Spleen (tissue), 11 donors: Measurements from ENCODE around the gene PTPRE. TPM values are rescaled to one million over a fixed set of nuclear protein-coding genes. Genes with fewer than 3 reads are reported as not detected.
"Not testable (repeated sequence)": the region's sequence is repeated elsewhere in the genome, so short reads cannot be mapped to it uniquely, and the experiment has no call there.

Experiments
- DNase-seq: peaks from one replicate; pipeline ENCODE4 v3.0.0-alpha.2; 2020
- H3K27ac ChIP-seq, 8 donors: fragments of 200-600 bp; sonication (generic) in 7 of 8; 1 replicate in 4 of 8; 2 replicates in 4 of 8; pipeline versions ENCODE4 v1.5.0 to v1.8.0; 2016 to 2021; ENCODE audit warnings: inconsistent platforms in 4 of 8, mild to moderate bottlenecking in 4 of 8, moderate library complexity in 1 of 8
- H3K27me3 ChIP-seq, 7 donors: fragments of 200-600 bp; sonication (generic) in 6 of 7; replicated peaks in 1 of 7; 1 replicate in 4 of 7; 2 replicates in 3 of 7; pipeline versions ENCODE4 v1.5.0 to v1.8.0; 2016 to 2021; ENCODE audit warnings: inconsistent platforms in 3 of 7, mild to moderate bottlenecking in 1 of 7
- H3K36me3 ChIP-seq, 6 donors: fragments of 200-600 bp; sonication (generic) in 5 of 6; 1 replicate in 4 of 6; 2 replicates in 2 of 6; pipeline versions ENCODE4 v1.5.0 to v1.8.0; 2016 to 2021; ENCODE audit warnings: inconsistent platforms in 2 of 6
- H3K4me1 ChIP-seq, 6 donors: fragments of 200-600 bp; sonication (generic) in 5 of 6; 1 replicate in 3 of 6; 2 replicates in 3 of 6; pipeline versions ENCODE4 v1.5.0 to v1.8.0; 2016 to 2021; ENCODE audit warnings: inconsistent platforms in 3 of 6
- H3K4me3 ChIP-seq, 8 donors: fragments of 200-600 bp; sonication (generic) in 7 of 8; 1 replicate in 4 of 8; 2 replicates in 4 of 8; pipeline versions ENCODE4 v1.5.0 to v1.8.0; 2016 to 2021; ENCODE audit warnings: inconsistent platforms in 4 of 8, mild to moderate bottlenecking in 4 of 8, moderate library complexity in 2 of 8
- H3K9me3 ChIP-seq, 8 donors: fragments of 200-600 bp; sonication (generic) in 7 of 8; 1 replicate in 4 of 8; 2 replicates in 4 of 8; pipeline versions ENCODE4 v1.5.0 to v1.8.0; 2016 to 2021; ENCODE audit warnings: inconsistent platforms in 4 of 8
- POLR2A ChIP-seq, 3 donors: fragments of 450-650 bp; IDR thresholded peaks; one replicate each; pipeline ENCODE4 v1.5.1; 2017; ENCODE audit warnings: antibody characterized with exemption in 3 of 3, mild to moderate bottlenecking in 1 of 3
- POLR2AphosphoS5 ChIP-seq, 3 donors: sonication (generic); formaldehyde crosslinking; IDR thresholded peaks; one replicate each; pipeline ENCODE4 v1.5.1; 2017; ENCODE audit warnings: antibody characterized with exemption in 3 of 3
- WGBS, 5 donors: extraction: QIAGEN DNeasy Blood & Tissue Kit in 3 of 5; methylation state at CpG; one replicate each; pipeline versions ENCODE4 v1.1.5 to v1.1.7; 2013 to 2018; 5-methylcytosine and 5-hydroxymethylcytosine counted together
- intact Hi-C: fragments of 100-400 bp; cut with DNase I; formaldehyde crosslinking; loops from one replicate; pipeline ENCODE4 v1.15.0; 2023; ENCODE audit warnings: low total_unique reads
- polyA plus RNA-seq, 3 donors: library from polyadenylated mRNA; stranded (reverse); fragments of 200-250 nt; gene quantifications; one replicate each; pipeline ENCODE4 v1.2.1, GENCODE V29; 2013
- total RNA-seq, 7 donors: library from RNA; depleted of rRNA in 3 of 7; stranded (reverse); fragments of >200 nt in 3 of 7; fragmentation: NEBNext Ultra II Directional in 4 of 7; extraction: Animal tissue kit (Norgen Biotek cat#: 25700) in 4 of 7; gene quantifications; one replicate each; pipeline versions ENCODE4 v1.1.0 to v1.2.1, GENCODE V29; 2016 to 2021
- TF ChIP-seq, protein P1 (sequence below), 11 experiments: fragments of 200-600 bp in 7 of 11; fragments of 450-650 bp in 4 of 11; sonication (generic) in 4 of 11; IDR thresholded peaks in 8 of 11; conservative IDR thresholded peaks in 3 of 11; 1 replicate in 7 of 11; 2 replicates in 4 of 11; pipeline versions ENCODE4 v1.4.0 to v1.8.0; 2016 to 2021; ENCODE audit warnings: antibody characterized with exemption in 11 of 11, inconsistent platforms in 4 of 11, mild to moderate bottlenecking in 1 of 11
- donor health status: healthy with polysubstance abuse.
- donor health status: DM: no; HTN: no; CAD: no; lungs with moderate emphysema.
- donor health status: DM: no; HTN: no; CAD: no.
- donor health status: Bipolar disorder and iron deficiency.
- donor health status: healthy.
- donor health status: DM: no; HTN: no; CAD: no.
- donor health status: DM: yes; HTN: yes; CAD: no.

PTPRE gene
- total and polyA plus RNA-seq, 10 donors, result 6.2 to 133 (median 70.2) TPM

DNA sequence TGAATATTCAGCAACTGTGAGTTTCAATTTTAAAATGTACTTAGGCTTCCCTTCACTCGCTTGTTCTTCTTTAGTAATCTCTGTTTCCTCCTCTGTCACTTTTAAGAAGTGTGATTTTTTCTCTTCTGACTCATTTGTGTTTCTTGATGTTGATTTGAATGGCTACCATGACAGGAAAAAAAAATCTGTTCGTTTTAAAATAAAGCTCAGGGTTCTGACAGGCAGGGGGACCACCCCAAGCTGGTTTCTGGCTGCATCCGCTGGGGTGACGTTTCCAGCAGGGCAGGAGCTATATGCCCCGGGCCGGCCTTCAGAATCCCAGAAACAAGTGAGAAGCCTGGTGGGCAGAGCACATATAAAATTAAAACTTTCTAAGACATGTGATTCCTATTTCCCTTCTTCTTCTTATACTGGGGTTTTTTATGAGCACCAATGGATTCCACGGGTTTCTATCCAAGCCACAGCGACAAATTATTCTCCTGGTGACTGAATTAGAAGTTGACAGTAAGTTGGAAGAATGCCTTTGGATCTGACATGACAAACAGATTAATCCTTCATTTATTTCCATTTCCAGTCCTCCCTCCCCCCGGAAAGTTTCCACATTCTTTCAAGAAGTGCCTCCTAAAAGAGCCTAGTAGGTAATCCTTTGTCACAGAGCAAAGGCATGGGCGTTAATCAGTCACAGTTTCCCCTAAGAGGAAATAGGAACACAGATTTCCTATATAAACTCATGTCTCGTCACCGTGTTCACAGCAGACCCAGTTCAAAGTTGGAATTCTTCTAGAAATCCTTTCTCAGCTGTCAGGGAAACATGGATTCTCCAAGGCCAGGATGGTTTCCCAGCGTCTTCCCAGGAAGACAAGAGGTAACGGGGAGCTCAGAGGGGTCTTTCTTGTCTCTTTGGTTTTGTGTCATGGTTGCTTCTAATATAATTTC, 79.9 kb downstream of the PTPRE start:
- Histone ChIP-seq H3K4me3 (no peak overlapping the region), H3K27me3 (peaks cover 0 to 7% (median 0%) of the 10 kb centered on the region in 7 donors), H3K4me1 (peaks cover 9 to 74% (median 53%) of the 10 kb centered on the region in 6 donors), H3K36me3 (no peaks in the 10 kb centered on the region), H3K9me3 (no peaks in the 10 kb centered on the region), H3K27ac (peak overlapping the region in 7 of 8 donors; percentile 29 to 74 (median 69))
- intact Hi-C loops, result no loop called here
- no peak for TF ChIP-seq POLR2AphosphoS5 (IDR thresholded peaks at IDR 0.05)
- TF ChIP-seq, protein P1, sequence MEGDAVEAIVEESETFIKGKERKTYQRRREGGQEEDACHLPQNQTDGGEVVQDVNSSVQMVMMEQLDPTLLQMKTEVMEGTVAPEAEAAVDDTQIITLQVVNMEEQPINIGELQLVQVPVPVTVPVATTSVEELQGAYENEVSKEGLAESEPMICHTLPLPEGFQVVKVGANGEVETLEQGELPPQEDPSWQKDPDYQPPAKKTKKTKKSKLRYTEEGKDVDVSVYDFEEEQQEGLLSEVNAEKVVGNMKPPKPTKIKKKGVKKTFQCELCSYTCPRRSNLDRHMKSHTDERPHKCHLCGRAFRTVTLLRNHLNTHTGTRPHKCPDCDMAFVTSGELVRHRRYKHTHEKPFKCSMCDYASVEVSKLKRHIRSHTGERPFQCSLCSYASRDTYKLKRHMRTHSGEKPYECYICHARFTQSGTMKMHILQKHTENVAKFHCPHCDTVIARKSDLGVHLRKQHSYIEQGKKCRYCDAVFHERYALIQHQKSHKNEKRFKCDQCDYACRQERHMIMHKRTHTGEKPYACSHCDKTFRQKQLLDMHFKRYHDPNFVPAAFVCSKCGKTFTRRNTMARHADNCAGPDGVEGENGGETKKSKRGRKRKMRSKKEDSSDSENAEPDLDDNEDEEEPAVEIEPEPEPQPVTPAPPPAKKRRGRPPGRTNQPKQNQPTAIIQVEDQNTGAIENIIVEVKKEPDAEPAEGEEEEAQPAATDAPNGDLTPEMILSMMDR (IDR thresholded peaks at IDR 0.05 in 8 of 11, conservative IDR thresholded peaks at IDR 0.05 in 3 of 11), result no peak
- TF ChIP-seq POLR2A (IDR thresholded peaks at IDR 0.05), result no peak
- WGBS, 5 donors, result 69 to 76% (median 73%) methylated on average over 14 of the region's 14 CpGs
- DNase-seq, result no peak

DNA sequence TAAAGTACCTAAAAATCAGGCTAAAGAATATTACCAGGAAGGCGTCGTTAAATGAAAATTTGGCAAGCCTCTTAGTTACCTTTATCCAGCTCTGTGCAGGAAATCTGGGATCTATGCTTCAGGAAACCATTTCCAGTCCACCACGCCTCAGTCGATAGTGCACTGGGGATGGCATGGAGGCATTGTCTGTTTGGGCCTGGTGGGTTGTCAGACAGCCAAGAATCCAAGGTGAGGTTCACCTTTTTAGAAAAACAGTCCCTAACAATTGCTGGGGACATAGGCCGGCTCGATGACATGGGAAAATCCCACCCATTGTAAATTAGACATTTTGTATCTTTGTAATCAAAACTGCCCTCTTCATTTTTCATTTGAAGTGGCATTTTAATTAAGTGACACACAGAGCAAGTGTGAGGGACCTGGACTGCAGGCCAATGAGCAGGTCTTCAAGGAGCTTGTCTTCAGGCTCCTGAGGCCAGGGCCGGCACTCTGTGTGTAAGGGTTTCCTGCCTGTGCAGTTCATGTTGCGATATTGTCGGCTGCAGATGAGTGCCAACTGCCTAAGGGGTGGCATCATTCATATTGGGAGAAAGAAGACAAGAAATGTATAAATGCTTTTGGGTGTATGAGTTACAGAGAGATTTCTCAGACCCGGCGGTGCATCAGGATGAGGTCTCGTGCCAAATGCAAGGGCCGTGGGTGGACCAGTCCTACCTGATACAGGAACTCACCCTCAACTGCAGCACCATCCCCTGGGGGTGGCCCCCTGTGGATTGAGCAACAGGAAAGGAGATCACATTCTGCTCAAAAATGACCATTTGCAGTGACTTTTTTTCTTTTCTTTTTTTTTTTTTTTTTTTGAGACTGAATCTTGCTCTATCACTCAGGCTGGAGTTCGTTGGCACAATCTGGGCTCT, 80.8 kb downstream of the PTPRE start:
- no peak for DNase-seq
- TF ChIP-seq, protein P1 (IDR thresholded peaks at IDR 0.05 in 8 of 11, conservative IDR thresholded peaks at IDR 0.05 in 3 of 11), result no peak
- TF ChIP-seq POLR2A (IDR thresholded peaks at IDR 0.05), result no peak
- Histone ChIP-seq H3K27ac (peak overlapping the region in 7 of 8 donors; percentile 29 to 74 (median 69)), H3K9me3 (no peaks in the 10 kb centered on the region), H3K4me3 (peak overlapping the region in 2 of 8 donors; percentile 18 to 24), H3K36me3 (no peaks in the 10 kb centered on the region), H3K27me3 (peaks cover 0 to 12% (median 0%) of the 10 kb centered on the region in 7 donors), H3K4me1 (peaks cover 9 to 80% (median 53%) of the 10 kb centered on the region in 6 donors)
- intact Hi-C loops, result no loop called here
- WGBS, 5 donors, result 61 to 79% (median 74%) methylated on average over 14 of the region's 14 CpGs

DNA sequence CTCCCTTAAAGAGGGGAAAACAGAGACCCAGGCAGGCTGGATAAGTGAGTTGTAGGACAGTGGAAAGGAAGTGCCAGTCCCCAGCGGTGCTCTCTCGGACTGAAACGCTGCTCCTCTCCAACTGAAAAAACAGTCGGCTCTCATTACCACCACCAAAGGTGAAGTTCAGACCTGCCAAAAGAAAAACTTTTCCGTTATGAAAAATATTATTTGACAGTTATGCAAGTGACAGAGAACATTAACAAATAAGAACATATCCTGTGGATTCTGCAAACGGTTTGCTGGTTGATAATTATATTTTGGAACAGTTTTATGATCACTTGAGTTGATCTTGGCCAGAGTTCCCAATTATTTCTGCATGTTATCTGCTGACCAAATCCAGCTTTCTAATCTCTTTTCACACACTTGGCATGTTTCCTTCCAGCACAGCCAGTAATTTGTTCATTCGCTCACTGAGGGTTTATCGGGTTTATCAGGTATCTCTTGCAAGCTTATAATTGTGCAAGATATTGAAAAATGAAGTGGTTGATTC, 82.6 kb downstream of the PTPRE start:
- H3K4me3 ChIP-seq, result peak overlapping the region in 1 of 8 donors; percentile 10
- H3K36me3 ChIP-seq, result no peaks in the 10 kb centered on the region
- 21 to 36% (median 27%) methylated on average over 8 of the region's 8 CpGs for WGBS, 5 donors
- peaks cover 9 to 63% (median 40%) of the 10 kb centered on the region in 6 donors for H3K4me1 ChIP-seq
- no peaks in the 10 kb centered on the region for H3K9me3 ChIP-seq
- TF ChIP-seq, protein P1 (IDR thresholded peaks at IDR 0.05 in 8 of 11, conservative IDR thresholded peaks at IDR 0.05 in 3 of 11), result no peak
- no peak for TF ChIP-seq POLR2A (IDR thresholded peaks at IDR 0.05)
- TF ChIP-seq POLR2AphosphoS5 (IDR thresholded peaks at IDR 0.05), result no peak
- H3K27me3 ChIP-seq, result peaks cover 0 to 12% (median 0%) of the 10 kb centered on the region in 7 donors
- DNase-seq, result no peak
- H3K27ac ChIP-seq, result peak overlapping the region in 7 of 8 donors; percentile 5 to 73 (median 34)
- intact Hi-C loops, result no loop called here

DNA sequence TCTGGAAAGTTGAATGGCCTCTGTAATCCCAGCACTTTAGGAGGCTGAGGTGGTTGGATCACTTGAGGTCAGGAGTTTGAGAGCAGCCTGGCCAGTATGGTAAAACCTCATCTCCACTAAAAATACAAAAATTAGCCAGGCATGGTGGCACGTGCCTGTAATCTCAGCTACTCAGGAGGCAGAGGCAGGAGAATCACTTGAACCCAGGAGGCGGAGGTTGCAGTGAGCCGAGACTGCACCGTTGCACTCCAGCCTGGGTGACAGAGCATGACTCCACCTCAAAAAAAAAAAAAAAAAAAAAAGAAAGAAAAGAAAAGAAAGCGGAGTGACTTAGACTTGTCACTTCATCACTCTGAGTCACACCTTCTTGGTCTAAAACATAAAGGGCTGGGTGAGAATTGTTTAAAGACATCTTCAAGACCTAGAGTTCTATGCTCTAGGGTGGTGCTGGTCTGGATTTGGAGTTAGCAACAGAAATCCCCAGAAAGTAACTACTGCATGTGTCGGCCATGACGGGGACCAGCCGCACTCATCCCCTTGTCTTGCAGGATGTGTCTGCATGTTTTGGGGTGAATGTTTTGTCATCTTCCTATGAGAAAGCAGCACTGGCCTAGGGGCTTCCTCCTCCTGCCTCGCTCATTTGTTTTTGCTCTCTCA, 83.4 kb downstream of the PTPRE start:
- DNase-seq, intact Hi-C loops: not testable (repeated sequence)
- peaks cover 0 to 12% (median 0%) of the 10 kb centered on the region in 7 donors for H3K27me3 ChIP-seq

More for the DNA sequence above, 83.4 kb downstream of the PTPRE start:
- 36 to 62% (median 50%) methylated on average over 9 of the region's 9 CpGs for WGBS, 5 donors
- not testable (repeated sequence) for H3K36me3 ChIP-seq, H3K9me3 ChIP-seq
- peak overlapping the region in 5 of 8 donors; percentile 34 to 73 (median 50) for H3K27ac ChIP-seq
- peak overlapping the region in 1 of 8 donors; percentile 43 for H3K4me3 ChIP-seq
- H3K4me1 ChIP-seq, result peaks cover 9 to 63% (median 40%) of the 10 kb centered on the region in 6 donors
